Measurements from ENCODE around the gene NEO1.

NEO1 gene

GRCh38 chr15:73331991-73332925, 280.0 kb downstream of the NEO1 start:
- DNase-seq = no peak

GRCh38 chr15:73333001-73333400, 280.7 kb downstream of the NEO1 start:
- DNase-seq = no peak

- no peak for DNase-seq
Measured at GRCh38 chr15:73334086-73334485, 281.8 kb downstream of the NEO1 start.

- no peak for DNase-seq
Measured at GRCh38 chr15:73335026-73335425, 282.8 kb downstream of the NEO1 start.

GRCh38 chr15:73335471-73335870, 283.2 kb downstream of the NEO1 start:
- DNase-seq = no peak

- DNase-seq = no peak
Measured at GRCh38 chr15:73336756-73337155, 284.5 kb downstream of the NEO1 start.

- DNase-seq = no peak
Measured at GRCh38 chr15:73337187-73337586, 284.9 kb downstream of the NEO1 start.

- no peak for DNase-seq
Measured at GRCh38 chr15:73338058-73338457, 285.8 kb downstream of the NEO1 start.

GRCh38 chr15:73338606-73339374, 286.5 kb downstream of the NEO1 start:
- no peak for DNase-seq

GRCh38 chr15:73340502-73341192, 288.4 kb downstream of the NEO1 start:
- no peak for DNase-seq

- DNase-seq = no peak
Measured at GRCh38 chr15:73341886-73342600, 289.8 kb downstream of the NEO1 start.

GRCh38 chr15:73344056-73344455, 291.8 kb downstream of the NEO1 start:
- DNase-seq = no peak

- no peak for DNase-seq
Measured at GRCh38 chr15:73345658-73346057, 293.4 kb downstream of the NEO1 start.

- DNase-seq = peak; percentile 35
Measured at GRCh38 chr15:73346735-73347312, 294.6 kb downstream of the NEO1 start.

- DNase-seq = no peak
Measured at GRCh38 chr15:73349191-73349590, 296.9 kb downstream of the NEO1 start.

- DNase-seq = no peak
Measured at GRCh38 chr15:73352082-73352481, 299.8 kb downstream of the NEO1 start.

GRCh38 chr15:73353734-73354133, 301.5 kb downstream of the NEO1 start:
- DNase-seq = no peak

- no peak for DNase-seq
Measured at GRCh38 chr15:73354241-73354640, 302.0 kb downstream of the NEO1 start.

All from hematopoietic multipotent progenitor cell treated with erythropoietin and hydrocortisone succinate and interleukin-3 and kit ligand, for 8 days (in vitro differentiated cells).